GM18868 (cell line): Measurements from ENCODE around the gene MYO1H.

Experiments
- ATAC-seq: cut with Tn5 transposase; IDR thresholded peaks from one replicate; pipeline ENCODE4 v1.9.1; 2021; ENCODE audit warnings: mild to moderate bottlenecking, moderate library complexity; ENCODE audit not compliant: unreplicated experiment

MYO1H gene

GRCh38 chr12:109447482-109447881 is 99.8 kb downstream of the MYO1H start:
- ATAC-seq: no peak

GRCh38 chr12:109448272-109448671 is 100.6 kb downstream of the MYO1H start:
- ATAC-seq: no peak

- ATAC-seq: no peak
These were observed 101.1 kb downstream of the MYO1H start for GRCh38 chr12:109448707-109449390.

- ATAC-seq: no peak
These were observed 102.3 kb downstream of the MYO1H start for GRCh38 chr12:109449845-109450532.

- ATAC-seq: no peak
These were observed 103.3 kb downstream of the MYO1H start for GRCh38 chr12:109450980-109451379.

- no peak for ATAC-seq
These were observed 103.7 kb downstream of the MYO1H start for GRCh38 chr12:109451400-109451799.

- ATAC-seq: no peak
These were observed 104.8 kb downstream of the MYO1H start for GRCh38 chr12:109452489-109452888.

GRCh38 chr12:109455706-109456105 is 108.0 kb downstream of the MYO1H start:
- ATAC-seq: no peak

GRCh38 chr12:109458086-109458485 is 110.4 kb downstream of the MYO1H start:
- no peak for ATAC-seq

- no peak for ATAC-seq
These were observed 111.1 kb downstream of the MYO1H start for GRCh38 chr12:109458771-109459208.

- ATAC-seq: no peak
These were observed 111.5 kb downstream of the MYO1H start for GRCh38 chr12:109459247-109459646.

- ATAC-seq: no peak
These were observed 112.8 kb downstream of the MYO1H start for GRCh38 chr12:109460538-109460937.

GRCh38 chr12:109461049-109461845 is 113.5 kb downstream of the MYO1H start:
- no peak for ATAC-seq

- no peak for ATAC-seq
These were observed 114.4 kb downstream of the MYO1H start for GRCh38 chr12:109461846-109462756.

GRCh38 chr12:109462868-109463692 is 115.4 kb downstream of the MYO1H start:
- no peak for ATAC-seq

- ATAC-seq: no peak
These were observed 116.1 kb downstream of the MYO1H start for GRCh38 chr12:109463756-109464155.

GRCh38 chr12:109464642-109465351 is 117.1 kb downstream of the MYO1H start:
- no peak for ATAC-seq

- no peak for ATAC-seq
These were observed 118.6 kb downstream of the MYO1H start for GRCh38 chr12:109466305-109466704.

- ATAC-seq: no peak
These were observed 119.1 kb downstream of the MYO1H start for GRCh38 chr12:109466821-109467220.
